Trophoblast cell (in vitro differentiated cells and primary cell): Measurements from ENCODE around the gene TTLL5.

ENCODE experiments used
- DNase-seq, 2 donors: peaks; one replicate each; pipeline ENCODE4 v3.0.0-alpha.2; 2016
- H2AFZ ChIP-seq: 2 replicates; pipeline ENCODE4 v1.6.1; 2013; ENCODE audit warnings: low read length, moderate library complexity, mild to moderate bottlenecking; ENCODE audit not compliant: insufficient read depth, poor library complexity
- H2AK5ac ChIP-seq: 2 replicates; pipeline ENCODE4 v1.6.1; 2013; ENCODE audit warnings: mild to moderate bottlenecking, low read length
- H2BK120ac ChIP-seq: 2 replicates; pipeline ENCODE4 v1.6.1; 2013; ENCODE audit warnings: low read length, mild to moderate bottlenecking, moderate library complexity; ENCODE audit not compliant: insufficient read depth, poor library complexity
- H2BK12ac ChIP-seq: 2 replicates; pipeline ENCODE4 v1.6.1; 2013; ENCODE audit warnings: mild to moderate bottlenecking, low read length, moderate library complexity
- H2BK5ac ChIP-seq: 2 replicates; pipeline ENCODE4 v1.6.1; 2013; ENCODE audit warnings: low read length, low read depth, moderate library complexity, mild to moderate bottlenecking; ENCODE audit not compliant: poor library complexity
- H3K14ac ChIP-seq: 2 replicates; pipeline ENCODE4 v1.6.1; 2013; ENCODE audit warnings: mild to moderate bottlenecking, low read length
- H3K18ac ChIP-seq: 2 replicates; pipeline ENCODE4 v1.6.1; 2013; ENCODE audit warnings: mild to moderate bottlenecking, low read length
- H3K23ac ChIP-seq: 2 replicates; pipeline ENCODE4 v1.6.1; 2013; ENCODE audit warnings: low read length
- H3K27ac ChIP-seq: 2 replicates; pipeline ENCODE4 v1.5.1; 2013; ENCODE audit warnings: low read depth, mild to moderate bottlenecking, inconsistent platforms, low read length, moderate library complexity
- H3K27me3 ChIP-seq: 2 replicates; pipeline ENCODE4 v1.6.1; 2013; ENCODE audit warnings: inconsistent platforms, mild to moderate bottlenecking, low read length, moderate library complexity; ENCODE audit not compliant: insufficient read depth
- H3K36me3 ChIP-seq, 2 experiments: 1 replicate in 1 of 2; 2 replicates in 1 of 2; pipeline ENCODE4 v1.6.1; 2013; ENCODE audit warnings: low read length in 2 of 2, mild to moderate bottlenecking in 2 of 2, moderate library complexity in 1 of 2; ENCODE audit not compliant: insufficient read depth in 2 of 2, control insufficient read depth in 1 of 2
- H3K4ac ChIP-seq: 2 replicates; pipeline ENCODE4 v1.6.1; 2013; ENCODE audit warnings: low read depth, mild to moderate bottlenecking, low read length, moderate library complexity
- H3K4me1 ChIP-seq, 2 experiments: 1 replicate in 1 of 2; 2 replicates in 1 of 2; pipeline ENCODE4 v1.6.1; 2013; ENCODE audit warnings: low read length in 2 of 2, mild to moderate bottlenecking in 2 of 2, moderate library complexity in 1 of 2; ENCODE audit not compliant: insufficient read depth in 2 of 2, control insufficient read depth in 1 of 2
- H3K4me2 ChIP-seq: 2 replicates; pipeline ENCODE4 v1.6.1; 2013; ENCODE audit warnings: inconsistent platforms, mild to moderate bottlenecking, low read length, moderate library complexity
- H3K4me3 ChIP-seq: 2 replicates; pipeline ENCODE4 v1.5.1; 2013; ENCODE audit warnings: mild to moderate bottlenecking, low read depth, low read length, inconsistent platforms
- H3K79me1 ChIP-seq: one replicate; pipeline ENCODE4 v1.6.1; 2013; ENCODE audit warnings: low read length
- H3K79me2 ChIP-seq: 2 replicates; pipeline ENCODE4 v1.6.1; 2013; ENCODE audit warnings: low read length, mild to moderate bottlenecking; ENCODE audit not compliant: control insufficient read depth, insufficient read depth, poor library complexity
- H3K9ac ChIP-seq: 2 replicates; pipeline ENCODE4 v1.6.1; 2013; ENCODE audit warnings: mild to moderate bottlenecking, low read length
- H3K9me3 ChIP-seq: 2 replicates; pipeline ENCODE4 v1.6.1; 2013; ENCODE audit warnings: low read depth, mild to moderate bottlenecking, control low read depth, inconsistent platforms, low read length; ENCODE audit not compliant: insufficient read depth
- H4K12ac ChIP-seq: 2 replicates; pipeline ENCODE4 v1.6.1; 2013; ENCODE audit warnings: low read depth, mild to moderate bottlenecking, low read length, moderate library complexity
- H4K8ac ChIP-seq: 2 replicates; pipeline ENCODE4 v1.6.1; 2013; ENCODE audit warnings: low read depth, mild to moderate bottlenecking, low read length, moderate library complexity
- H4K91ac ChIP-seq: one replicate; pipeline ENCODE4 v1.6.1; 2013; ENCODE audit warnings: low read depth, mild to moderate bottlenecking, low read length, moderate library complexity
- WGBS: extraction: QIAGEN DNeasy Blood & Tissue Kit; methylation state at CpG from one replicate; pipeline ENCODE4 v1.1.7; 2013; ENCODE audit warnings: missing lambda C conversion rate; ENCODE audit not compliant: insufficient read length, insufficient coverage; ENCODE audit errors: extremely low coverage; 5-methylcytosine and 5-hydroxymethylcytosine counted together

TTLL5 gene

DNA sequence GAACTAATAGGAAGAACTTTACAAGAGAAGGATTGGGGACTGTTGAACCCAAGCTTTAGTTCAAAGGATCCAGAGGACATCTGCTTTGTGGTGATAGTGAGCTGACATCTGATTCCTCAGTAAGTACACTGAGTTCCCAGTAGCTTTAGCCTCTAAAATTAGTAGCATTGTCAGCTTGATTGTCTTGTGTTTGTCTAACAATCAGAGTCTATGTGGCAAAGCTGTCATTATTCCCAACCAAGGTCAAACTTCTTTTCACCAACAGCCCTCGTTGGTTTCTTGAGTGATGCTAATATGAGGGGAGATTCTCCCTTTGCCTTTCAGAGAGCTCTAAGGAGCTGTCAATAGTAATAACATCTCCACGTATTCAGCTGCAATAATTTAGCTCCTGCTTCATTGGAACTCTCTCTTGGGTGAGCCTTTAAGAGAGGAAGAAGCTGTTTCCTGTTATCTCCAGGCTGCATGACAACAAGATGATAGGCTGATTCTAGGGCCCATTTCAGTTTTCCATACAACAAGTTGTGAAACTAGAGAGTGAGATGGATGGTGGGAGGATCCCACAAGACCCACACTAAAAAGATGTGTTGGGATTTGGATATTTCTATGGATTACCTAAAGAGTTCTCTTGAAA, 274.1 kb downstream of the TTLL5 start:
- no peak for DNase-seq
- Histone ChIP-seq H3K4me1 (no peaks in the 10 kb centered on the region), H4K12ac (no peak overlapping the region), H3K9me3 (no peaks in the 10 kb centered on the region), H3K4me3 (no peak overlapping the region), H2BK120ac (no peak overlapping the region), H2BK5ac (no peak overlapping the region), H3K79me2 (no peaks in the 10 kb centered on the region), H4K8ac (no peak overlapping the region), H3K9ac (no peak overlapping the region), H2AFZ (no peak overlapping the region), H3K4ac (no peak overlapping the region), H3K14ac (no peak overlapping the region), H3K27me3 (no peaks in the 10 kb centered on the region), H4K91ac (no peak overlapping the region), H3K36me3 (no peaks in the 10 kb centered on the region), H2AK5ac (no peak overlapping the region), H2BK12ac (no peak overlapping the region), H3K18ac (no peak overlapping the region), H3K23ac (no peak overlapping the region), H3K27ac (no peak overlapping the region), H3K4me2 (no peak overlapping the region), H3K79me1 (no peaks in the 10 kb centered on the region)
- WGBS: no CpG with 5 or more reads among the region's 2 CpGs

DNA sequence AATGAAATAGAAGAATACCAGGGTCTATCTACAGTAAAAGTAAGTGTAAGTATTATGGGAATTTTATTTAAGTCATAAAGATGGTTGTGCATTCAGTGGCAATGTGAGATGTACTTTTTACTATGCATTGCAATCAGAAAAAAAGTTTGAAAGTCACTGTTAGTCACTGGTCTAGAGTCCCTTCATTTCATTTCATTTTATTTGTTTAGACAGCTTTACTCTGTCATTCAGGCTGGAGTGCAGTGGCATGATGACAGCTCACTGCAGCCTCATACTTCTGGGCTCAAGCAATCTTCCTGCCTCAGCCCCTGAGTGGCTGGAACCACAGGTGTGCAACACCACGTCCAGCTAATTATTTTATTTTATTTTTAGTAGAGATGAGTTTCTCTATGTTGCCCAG, 278.2 kb downstream of the TTLL5 start:
- Histone ChIP-seq H3K14ac (no peak overlapping the region), H3K79me2 (no peaks in the 10 kb centered on the region), H4K12ac (no peak overlapping the region), H4K8ac (no peak overlapping the region), H3K23ac (no peak overlapping the region), H3K4me3 (no peak overlapping the region), H2AFZ (no peak overlapping the region), H3K4me2 (no peak overlapping the region), H3K27ac (no peak overlapping the region), H2BK120ac (no peak overlapping the region), H3K36me3 (no peaks in the 10 kb centered on the region), H4K91ac (no peak overlapping the region), H2AK5ac (no peak overlapping the region), H3K4ac (no peak overlapping the region), H3K9ac (no peak overlapping the region), H3K9me3 (no peaks in the 10 kb centered on the region), H3K79me1 (no peaks in the 10 kb centered on the region), H3K27me3 (no peaks in the 10 kb centered on the region), H2BK12ac (no peak overlapping the region), H3K18ac (no peak overlapping the region), H2BK5ac (no peak overlapping the region), H3K4me1 (no peaks in the 10 kb centered on the region)
- no peak for DNase-seq
- WGBS: no CpG with 5 or more reads among the region's 1 CpG

DNA sequence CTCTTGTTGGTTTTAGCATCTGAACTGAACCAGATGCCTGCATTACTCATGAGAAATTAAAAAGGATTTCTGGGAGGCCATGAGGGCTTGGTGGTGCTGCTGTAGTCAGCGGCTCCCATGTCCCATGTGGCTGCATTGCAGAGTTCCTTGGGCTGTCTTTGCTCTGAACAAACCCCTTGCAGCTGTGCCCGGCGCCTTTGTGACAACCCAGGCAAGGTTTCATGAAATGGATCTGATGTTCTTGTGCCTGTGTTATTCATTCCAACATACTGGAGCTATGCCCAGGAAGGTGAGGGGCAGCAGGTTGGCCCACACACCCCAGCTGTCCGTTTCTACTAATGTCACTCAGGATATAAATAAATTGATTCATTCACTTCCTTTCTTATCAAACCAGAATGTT, 280.0 kb downstream of the TTLL5 start:
- Histone ChIP-seq H4K12ac (no peak overlapping the region), H2AFZ (no peak overlapping the region), H3K4me1 (no peaks in the 10 kb centered on the region), H3K18ac (no peak overlapping the region), H3K4ac (no peak overlapping the region), H3K79me1 (no peaks in the 10 kb centered on the region), H3K14ac (no peak overlapping the region), H2BK12ac (no peak overlapping the region), H4K8ac (no peak overlapping the region), H2BK5ac (no peak overlapping the region), H3K4me2 (no peak overlapping the region), H3K36me3 (no peaks in the 10 kb centered on the region), H3K9ac (no peak overlapping the region), H4K91ac (no peak overlapping the region), H2AK5ac (no peak overlapping the region), H3K79me2 (no peaks in the 10 kb centered on the region), H3K27ac (no peak overlapping the region), H3K9me3 (peaks cover 2% of the 10 kb centered on the region), H2BK120ac (no peak overlapping the region), H3K23ac (no peak overlapping the region), H3K27me3 (no peaks in the 10 kb centered on the region), H3K4me3 (no peak overlapping the region)
- DNase-seq: no peak
- no CpG with 5 or more reads among the region's 4 CpGs for whole genome bisulfite sequencing

DNA sequence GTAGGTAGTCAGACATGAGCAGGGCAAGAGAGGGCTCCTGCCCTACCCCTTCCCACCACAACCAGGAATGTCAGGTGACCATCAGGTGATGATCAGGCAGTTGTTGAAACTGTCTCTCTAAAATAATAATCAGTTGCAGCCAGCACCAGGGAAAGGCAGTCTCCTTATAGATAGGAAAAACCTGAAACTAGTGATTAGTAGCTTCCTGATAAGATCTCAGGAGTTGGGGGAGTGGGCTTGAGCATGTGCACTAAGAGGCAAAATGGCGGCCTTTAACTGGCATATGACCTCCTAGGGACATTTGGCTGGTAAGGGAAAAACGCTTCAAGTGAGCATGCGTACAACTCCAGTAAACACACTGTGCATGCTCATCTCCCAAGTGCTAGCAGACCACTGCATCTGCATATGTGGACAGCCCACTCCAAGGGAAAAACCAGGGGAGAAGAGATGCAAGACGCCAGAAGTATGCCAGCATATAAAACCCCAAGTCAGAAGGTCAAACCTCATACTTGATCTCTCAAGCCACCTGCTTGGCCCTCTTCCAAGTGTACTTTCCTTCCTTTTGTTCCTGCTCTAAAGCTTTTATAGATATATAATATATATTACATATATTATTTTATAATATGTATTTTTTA, 283.7 kb downstream of the TTLL5 start:
- no peak for DNase-seq
- no peak overlapping the region for H4K91ac ChIP-seq
- H3K79me2 ChIP-seq: no peaks in the 10 kb centered on the region
- H2AK5ac ChIP-seq: no peak overlapping the region
- no peak overlapping the region for H2BK5ac ChIP-seq
- H3K4me2 ChIP-seq: no peak overlapping the region
- H3K23ac ChIP-seq: no peak overlapping the region
- H2AFZ ChIP-seq: no peak overlapping the region
- H2BK120ac ChIP-seq: no peak overlapping the region
- no peak overlapping the region for H2BK12ac ChIP-seq
- no peak overlapping the region for H3K4ac ChIP-seq
- H3K4me1 ChIP-seq: peaks cover 3 to 4% of the 10 kb centered on the region in 2 experiments
- no peaks in the 10 kb centered on the region for H3K79me1 ChIP-seq
- H4K12ac ChIP-seq: no peak overlapping the region
- no CpG with 5 or more reads among the region's 4 CpGs for WGBS
- no peak overlapping the region for H3K27ac ChIP-seq
- no peak overlapping the region for H3K4me3 ChIP-seq
- no peak overlapping the region for H3K14ac ChIP-seq
- no peaks in the 10 kb centered on the region for H3K36me3 ChIP-seq
- peaks cover 2% of the 10 kb centered on the region for H3K9me3 ChIP-seq
- H4K8ac ChIP-seq: no peak overlapping the region
- H3K27me3 ChIP-seq: no peaks in the 10 kb centered on the region
- H3K9ac ChIP-seq: no peak overlapping the region
- H3K18ac ChIP-seq: no peak overlapping the region
